Neuronal stem cell (in vitro differentiated cells): ENCODE data around the gene WDR81.

Experiments used
- DNase-seq: peaks from one replicate; pipeline ENCODE4 v3.0.0-alpha.2; 2013; ENCODE audit warnings: low spot score
- H2AFZ ChIP-seq: one replicate; pipeline ENCODE4 v1.6.1; 2013; ENCODE audit warnings: mild to moderate bottlenecking, low read length, inconsistent platforms
- H2AK5ac ChIP-seq: 2 replicates; pipeline ENCODE4 v1.6.1; 2013; ENCODE audit warnings: low read depth, mild to moderate bottlenecking, inconsistent platforms, low read length, moderate library complexity, mixed read lengths
- H2BK120ac ChIP-seq: 2 replicates; pipeline ENCODE4 v1.6.1; 2013; ENCODE audit warnings: low read depth, mild to moderate bottlenecking, inconsistent platforms, low read length, moderate library complexity, mixed read lengths
- H2BK12ac ChIP-seq: one replicate; pipeline ENCODE4 v1.6.1; 2013; ENCODE audit warnings: low read length, inconsistent platforms
- H2BK15ac ChIP-seq: 2 replicates; pipeline ENCODE4 v1.6.1; 2013; ENCODE audit warnings: mild to moderate bottlenecking, low read length, inconsistent platforms, mixed read lengths
- H2BK5ac ChIP-seq: one replicate; pipeline ENCODE4 v1.6.1; 2013; ENCODE audit warnings: inconsistent platforms, mild to moderate bottlenecking, low read length, moderate library complexity
- H3K14ac ChIP-seq: one replicate; pipeline ENCODE4 v1.6.1; 2013; ENCODE audit warnings: low read length, inconsistent platforms
- H3K18ac ChIP-seq: 2 replicates; pipeline ENCODE4 v1.6.1; 2013; ENCODE audit warnings: low read length, inconsistent platforms
- H3K23ac ChIP-seq: 2 replicates; pipeline ENCODE4 v1.6.1; 2013; ENCODE audit warnings: low read depth, mild to moderate bottlenecking, mixed read lengths, low read length, inconsistent platforms; ENCODE audit not compliant: poor library complexity
- H3K27ac ChIP-seq: replicated peaks from 3 replicates; pipeline ENCODE4 v1.5.1; 2013; ENCODE audit warnings: low read length, inconsistent platforms
- H3K27me3 ChIP-seq, 3 experiments: 2 replicates each; pipeline ENCODE4 v1.6.1; 2013; ENCODE audit warnings: low read length in 3 of 3, mild to moderate bottlenecking in 2 of 3, inconsistent platforms in 1 of 3, low read depth in 1 of 3, mixed read lengths in 1 of 3, moderate library complexity in 1 of 3; ENCODE audit not compliant: control insufficient read depth in 3 of 3, insufficient read depth in 3 of 3
- H3K36me3 ChIP-seq, 2 donors: replicated peaks in 1 of 2; 2 replicates each; pipeline ENCODE4 v1.6.1; 2013; ENCODE audit warnings: low read length in 2 of 2; ENCODE audit not compliant: control insufficient read depth in 2 of 2, insufficient read depth in 2 of 2
- H3K4ac ChIP-seq: 2 replicates; pipeline ENCODE4 v1.6.1; 2013; ENCODE audit warnings: inconsistent platforms, mild to moderate bottlenecking, low read length, moderate library complexity
- H3K4me1 ChIP-seq, 2 donors: 1 replicate in 1 of 2; 2 replicates in 1 of 2; pipeline ENCODE4 v1.6.1; 2013; ENCODE audit warnings: low read length in 2 of 2, low read depth in 1 of 2; ENCODE audit not compliant: control insufficient read depth in 2 of 2, insufficient read depth in 1 of 2
- H3K4me2 ChIP-seq: one replicate; pipeline ENCODE4 v1.6.1; 2013; ENCODE audit warnings: mild to moderate bottlenecking, low read length, inconsistent platforms; ENCODE audit not compliant: insufficient read depth, poor library complexity, severe bottlenecking
- H3K4me3 ChIP-seq, 2 donors: 2 replicates each; pipeline ENCODE4 v1.5.1; 2013; ENCODE audit warnings: low read length in 2 of 2, mild to moderate bottlenecking in 2 of 2, inconsistent platforms in 1 of 2, moderate library complexity in 1 of 2
- H3K79me1 ChIP-seq: one replicate; pipeline ENCODE4 v1.6.1; 2013; ENCODE audit warnings: low read depth, mild to moderate bottlenecking, inconsistent platforms, low read length, moderate library complexity
- H3K9ac ChIP-seq: one replicate; pipeline ENCODE4 v1.6.1; 2013; ENCODE audit warnings: mild to moderate bottlenecking, low read depth, low read length, inconsistent platforms; ENCODE audit not compliant: poor library complexity
- H3K9me3 ChIP-seq, 2 donors: replicated peaks in 1 of 2; 2 replicates each; pipeline versions ENCODE3 to v1.6.1; 2013; ENCODE audit warnings: low read length in 2 of 2, mild to moderate bottlenecking in 2 of 2, inconsistent platforms in 1 of 2, low read depth in 1 of 2, mixed read lengths in 1 of 2, moderate library complexity in 1 of 2; ENCODE audit not compliant: control insufficient read depth in 2 of 2, insufficient read depth in 1 of 2
- H4K8ac ChIP-seq: one replicate; pipeline ENCODE4 v1.6.1; 2013; ENCODE audit warnings: low read depth, mild to moderate bottlenecking, inconsistent platforms, low read length, moderate library complexity
- H4K91ac ChIP-seq: one replicate; pipeline ENCODE4 v1.6.1; 2013; ENCODE audit warnings: low read length, low read depth, mild to moderate bottlenecking, inconsistent platforms; ENCODE audit not compliant: poor library complexity
- WGBS, 2 donors: extraction: QIAGEN DNeasy Blood & Tissue Kit; methylation state at CpG; one replicate each; pipeline ENCODE4 v1.1.7; 2013; ENCODE audit warnings: missing lambda C conversion rate in 2 of 2, mixed read lengths in 1 of 2; ENCODE audit not compliant: insufficient read length in 2 of 2, insufficient replicate concordance in 1 of 2; ENCODE audit errors: extremely low coverage in 2 of 2; 5-methylcytosine and 5-hydroxymethylcytosine counted together

The WDR81 gene

DNA sequence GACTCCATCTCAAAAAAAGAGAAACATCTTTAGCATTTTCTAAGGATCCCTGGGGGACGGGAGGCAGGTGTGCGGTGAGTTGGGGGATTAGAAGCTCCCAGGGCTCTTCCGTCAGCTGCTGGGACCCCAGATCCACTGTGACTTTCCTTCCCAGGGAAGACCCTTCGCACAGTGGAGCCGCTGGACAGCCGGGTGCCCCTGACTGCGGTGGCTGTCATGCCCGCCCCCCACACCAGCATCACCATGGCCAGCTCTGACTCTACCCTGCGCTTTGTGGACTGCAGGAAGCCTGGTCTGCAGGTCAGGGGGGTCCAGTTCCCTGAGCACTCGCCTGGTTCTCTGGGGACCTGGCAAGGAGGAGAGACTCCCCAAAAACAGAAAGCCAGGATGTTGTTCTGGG is 10.9 kb downstream of the WDR81 start:
- no CpG with 5 or more reads among the region's 10 CpGs for WGBS, 2 donors

DNA sequence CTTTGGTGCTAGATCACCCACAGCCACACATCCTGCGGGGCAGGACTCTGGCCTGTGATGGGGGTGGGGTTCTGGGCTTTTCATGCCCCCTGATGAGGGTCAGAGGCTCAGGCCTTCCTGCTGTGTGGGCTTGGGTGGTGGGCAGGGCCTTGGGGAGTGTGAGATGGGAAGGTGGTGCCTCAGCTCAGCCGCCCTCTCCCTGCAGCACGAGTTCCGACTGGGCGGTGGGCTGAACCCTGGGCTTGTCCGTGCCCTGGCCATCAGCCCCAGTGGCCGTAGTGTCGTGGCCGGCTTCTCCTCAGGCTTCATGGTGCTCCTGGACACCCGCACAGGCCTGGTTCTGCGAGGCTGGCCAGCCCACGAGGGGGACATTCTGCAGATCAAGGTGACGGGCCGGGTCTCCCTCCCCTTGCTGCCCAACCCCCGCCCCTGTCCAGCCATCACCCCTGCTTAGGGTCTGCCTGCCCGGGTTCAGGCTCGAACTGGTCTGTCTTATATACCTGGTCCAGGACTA is 11.4 kb downstream of the WDR81 start:
- Histone ChIP-seq H4K8ac (peak overlapping the region; percentile 65), H2BK5ac (no peak overlapping the region), H3K23ac (peak overlapping the region; percentile 55), H3K4me3 (no peak overlapping the region), H3K9ac (no peak overlapping the region), H3K36me3 (peaks cover 0 to 4% of the 10 kb centered on the region in 2 donors), H2AK5ac (no peak overlapping the region), H3K79me1 (peaks cover 2% of the 10 kb centered on the region), H2AFZ (no peak overlapping the region), H3K18ac (peak overlapping the region; percentile 48), H3K14ac (peak overlapping the region; percentile 56), H3K4ac (no peak overlapping the region), H2BK12ac (no peak overlapping the region), H4K91ac (no peak overlapping the region), H3K4me2 (no peak overlapping the region), H3K27ac (no peak overlapping the region), H2BK15ac (no peak overlapping the region), H3K4me1 (peaks cover 5 to 11% of the 10 kb centered on the region in 2 donors), H2BK120ac (no peak overlapping the region), H3K9me3 (no peaks in the 10 kb centered on the region), H3K27me3 (no peaks in the 10 kb centered on the region)
- no peak for DNase-seq
- WGBS, 2 donors: no CpG with 5 or more reads among the region's 17 CpGs

More for the DNA sequence above, 10.9 kb downstream of the WDR81 start:
- no peak overlapping the region for H2BK15ac ChIP-seq
- no peak overlapping the region for H2AK5ac ChIP-seq
- peaks cover 5 to 11% of the 10 kb centered on the region in 2 donors for H3K4me1 ChIP-seq
- H2BK120ac ChIP-seq: no peak overlapping the region
- H3K27ac ChIP-seq: no peak overlapping the region
- no peak overlapping the region for H3K4me2 ChIP-seq
- no peak for DNase-seq
- no peak overlapping the region for H2BK5ac ChIP-seq
- no peak overlapping the region for H4K91ac ChIP-seq
- H2AFZ ChIP-seq: no peak overlapping the region
- H3K36me3 ChIP-seq: peaks cover 0 to 4% of the 10 kb centered on the region in 2 donors
- no peaks in the 10 kb centered on the region for H3K9me3 ChIP-seq
- no peak overlapping the region for H3K4ac ChIP-seq
- no peak overlapping the region for H3K14ac ChIP-seq
- H3K27me3 ChIP-seq: no peaks in the 10 kb centered on the region
- no peak overlapping the region for H3K23ac ChIP-seq
- H2BK12ac ChIP-seq: peak overlapping the region; percentile 41
- peaks cover 2% of the 10 kb centered on the region for H3K79me1 ChIP-seq
- no peak overlapping the region for H3K18ac ChIP-seq
- H3K9ac ChIP-seq: no peak overlapping the region
- H4K8ac ChIP-seq: no peak overlapping the region
- H3K4me3 ChIP-seq: no peak overlapping the region

DNA sequence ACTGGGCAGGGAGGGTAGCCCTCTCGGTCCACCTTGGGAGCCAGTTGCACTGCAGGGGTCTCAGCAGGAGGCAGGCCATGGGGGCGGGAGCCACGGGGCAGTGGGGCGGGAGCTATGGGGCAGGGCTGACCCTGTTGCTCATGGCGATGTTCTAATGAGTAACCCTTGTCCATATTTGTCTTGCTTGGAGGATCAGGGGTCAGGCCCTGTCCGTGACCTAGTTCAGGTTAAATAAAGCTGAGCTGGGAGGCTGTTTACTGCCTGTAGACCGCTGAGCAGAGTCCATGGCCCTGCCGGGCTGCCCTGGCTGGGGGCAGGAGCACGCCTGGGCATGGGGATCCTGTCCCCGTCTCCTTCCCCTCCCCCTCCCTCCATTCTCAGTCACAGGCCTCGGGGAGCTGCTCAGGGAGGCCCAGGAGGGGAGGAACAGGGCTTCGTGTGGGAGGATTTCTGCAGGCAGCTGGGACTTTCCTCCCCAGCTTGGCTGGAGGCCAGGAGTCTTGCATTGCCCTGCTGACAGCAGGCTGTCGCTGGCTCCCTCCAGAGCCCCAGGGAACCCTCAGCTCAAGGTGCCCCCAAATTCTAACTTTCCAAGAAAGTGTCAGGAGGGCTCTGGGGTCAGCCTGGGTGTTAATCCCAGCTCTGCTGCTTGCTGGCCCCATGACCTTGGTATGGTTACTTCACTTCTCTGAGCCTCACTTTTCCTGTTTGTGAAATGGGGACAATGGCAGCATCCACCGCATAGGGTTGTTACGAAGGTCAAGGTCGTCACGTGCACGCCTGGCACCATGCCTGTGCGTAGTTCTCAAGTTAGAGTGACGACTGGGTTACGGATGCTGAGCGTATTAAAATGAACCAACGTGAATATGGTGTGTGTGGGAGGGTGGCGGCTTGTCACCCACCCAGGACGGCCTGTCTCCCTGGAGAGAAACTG is 12.1 kb downstream of the WDR81 start:
- no peak overlapping the region for H2BK15ac ChIP-seq
- H3K9me3 ChIP-seq: no peaks in the 10 kb centered on the region
- no peaks in the 10 kb centered on the region for H3K27me3 ChIP-seq
- H2AK5ac ChIP-seq: no peak overlapping the region
- H4K91ac ChIP-seq: no peak overlapping the region
- peak overlapping the region; percentile 85 for H3K23ac ChIP-seq
- no peak overlapping the region for H2BK120ac ChIP-seq
- WGBS, 2 donors: no CpG with 5 or more reads among the region's 25 CpGs
- H3K4me2 ChIP-seq: no peak overlapping the region
- no peak overlapping the region for H2BK12ac ChIP-seq
- no peak for DNase-seq
- no peak overlapping the region for H3K4ac ChIP-seq
- H3K79me1 ChIP-seq: no peaks in the 10 kb centered on the region
- peak overlapping the region in 1 of 2 donors; percentile 19 for H3K4me3 ChIP-seq
- no peak overlapping the region for H4K8ac ChIP-seq
- H3K4me1 ChIP-seq: peaks cover 5 to 11% of the 10 kb centered on the region in 2 donors
- H3K9ac ChIP-seq: peak overlapping the region; percentile 46
- no peak overlapping the region for H3K27ac ChIP-seq
- no peaks in the 10 kb centered on the region for H3K36me3 ChIP-seq
- H3K18ac ChIP-seq: no peak overlapping the region
- peak overlapping the region; percentile 71 for H3K14ac ChIP-seq
- H2BK5ac ChIP-seq: no peak overlapping the region
- H2AFZ ChIP-seq: no peak overlapping the region

DNA sequence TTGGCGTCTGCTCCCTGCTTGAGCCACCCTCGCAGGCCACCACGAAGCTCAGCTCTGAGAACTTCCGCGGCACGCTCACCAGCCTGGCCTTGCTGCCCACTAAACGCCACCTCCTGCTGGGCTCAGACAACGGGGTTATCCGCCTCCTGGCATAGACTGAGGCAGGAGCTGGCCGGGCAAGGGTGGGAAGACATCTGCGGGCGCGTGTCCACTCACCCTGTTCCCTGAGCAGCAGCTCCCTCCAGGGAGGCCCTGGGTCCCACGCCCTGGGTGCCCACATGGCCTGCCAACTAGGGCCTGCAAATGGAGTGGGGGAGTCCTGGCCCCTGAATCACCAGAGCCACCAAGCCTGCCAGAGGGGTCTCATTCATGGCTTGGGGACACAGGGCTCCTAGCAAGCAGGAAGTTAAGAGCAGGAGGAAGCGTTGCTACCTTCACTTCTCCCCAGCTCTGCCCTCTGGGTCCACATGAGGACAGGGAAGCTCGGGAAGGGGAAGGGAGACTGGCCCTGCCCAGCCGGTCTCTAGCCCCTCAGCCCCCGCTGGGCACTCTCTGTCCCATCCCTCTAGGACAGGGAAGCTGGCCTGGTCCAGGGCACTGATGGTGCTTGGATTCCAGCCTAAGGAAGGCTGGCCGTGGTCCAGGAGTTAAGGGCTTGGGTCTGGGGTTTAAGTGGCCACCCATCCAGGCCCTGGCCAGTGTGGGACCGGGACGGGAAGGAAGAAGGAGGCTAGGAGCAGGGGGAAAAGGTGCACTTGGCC is 13.2 kb downstream of the WDR81 start:
- Histone ChIP-seq H4K8ac (no peak overlapping the region), H2BK15ac (peak overlapping the region; percentile 26), H3K4me2 (no peak overlapping the region), H3K79me1 (no peaks in the 10 kb centered on the region), H2BK120ac (no peak overlapping the region), H3K14ac (no peak overlapping the region), H3K9me3 (no peaks in the 10 kb centered on the region), H3K27me3 (no peaks in the 10 kb centered on the region), H4K91ac (no peak overlapping the region), H3K18ac (no peak overlapping the region), H2BK12ac (no peak overlapping the region), H3K4ac (peak overlapping the region; percentile 30), H2AFZ (no peak overlapping the region), H2BK5ac (peak overlapping the region; percentile 66), H3K9ac (no peak overlapping the region), H3K23ac (no peak overlapping the region), H3K27ac (no peak overlapping the region), H3K4me3 (no peak overlapping the region), H3K4me1 (peaks cover 5 to 11% of the 10 kb centered on the region in 2 donors), H3K36me3 (no peaks in the 10 kb centered on the region), H2AK5ac (peak overlapping the region; percentile 81)
- WGBS, 2 donors: no CpG with 5 or more reads among the region's 21 CpGs
- DNase-seq: no peak
